GM12801 (cell line): ENCODE measurements around the gene UBXN4.

Experiments used
- CTCF ChIP-seq: IDR thresholded peaks from one replicate; pipeline ENCODE4 v1.5.1; 2011; ENCODE audit warnings: control low read depth; ENCODE audit not compliant: insufficient read length; ENCODE audit errors: extremely low read depth

UBXN4 gene, protein sequence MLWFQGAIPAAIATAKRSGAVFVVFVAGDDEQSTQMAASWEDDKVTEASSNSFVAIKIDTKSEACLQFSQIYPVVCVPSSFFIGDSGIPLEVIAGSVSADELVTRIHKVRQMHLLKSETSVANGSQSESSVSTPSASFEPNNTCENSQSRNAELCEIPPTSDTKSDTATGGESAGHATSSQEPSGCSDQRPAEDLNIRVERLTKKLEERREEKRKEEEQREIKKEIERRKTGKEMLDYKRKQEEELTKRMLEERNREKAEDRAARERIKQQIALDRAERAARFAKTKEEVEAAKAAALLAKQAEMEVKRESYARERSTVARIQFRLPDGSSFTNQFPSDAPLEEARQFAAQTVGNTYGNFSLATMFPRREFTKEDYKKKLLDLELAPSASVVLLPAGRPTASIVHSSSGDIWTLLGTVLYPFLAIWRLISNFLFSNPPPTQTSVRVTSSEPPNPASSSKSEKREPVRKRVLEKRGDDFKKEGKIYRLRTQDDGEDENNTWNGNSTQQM

DNA sequence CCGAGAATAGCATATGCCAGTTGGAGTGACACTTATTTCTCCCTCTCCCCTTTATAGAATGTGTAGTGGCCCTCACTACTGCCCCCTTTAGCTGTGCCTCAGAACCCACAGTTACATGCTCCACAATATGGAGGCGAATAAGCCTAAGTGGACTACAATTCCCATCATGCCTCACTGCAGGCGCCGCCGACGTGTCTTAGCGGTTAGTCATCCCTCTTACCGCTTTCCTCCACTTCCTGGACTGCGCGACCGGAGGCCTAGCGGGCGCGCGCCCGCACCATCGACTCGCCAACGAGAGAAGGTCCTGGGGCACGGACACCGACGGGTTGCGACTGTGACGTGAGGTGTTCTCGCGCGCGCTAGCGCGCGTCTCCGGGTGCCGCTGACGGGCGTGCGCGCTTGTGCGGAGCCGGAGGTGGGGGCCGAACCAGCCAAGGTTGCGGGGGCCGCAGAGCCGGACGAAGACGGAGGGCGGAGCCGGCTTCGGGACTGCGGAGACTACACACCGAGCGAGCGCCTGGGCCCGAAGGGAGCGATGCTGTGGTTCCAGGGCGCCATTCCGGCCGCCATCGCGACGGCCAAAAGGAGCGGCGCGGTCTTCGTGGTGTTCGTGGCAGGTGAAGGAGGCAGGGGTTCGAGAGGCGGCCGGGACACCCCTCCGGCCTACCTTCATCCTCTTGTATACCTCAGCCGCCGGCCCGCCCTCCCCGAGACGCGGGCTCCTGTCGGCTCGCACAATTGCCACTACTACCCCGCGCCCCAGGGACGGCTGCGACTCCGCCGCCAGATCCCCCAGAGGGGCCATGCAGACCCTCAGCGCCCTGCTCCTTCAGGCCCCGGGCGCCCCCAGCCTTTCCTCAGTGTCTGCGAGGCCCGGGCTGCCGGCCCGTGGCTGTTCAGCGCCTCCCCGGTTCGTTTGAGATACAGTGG lies at the start of gene UBXN4:
TSS of gene UBXN4 (plus strand) at position 461 of the 930 bp plus-strand sequence. CDS start at position 536, 75 bp downstream.
- no peak for TF ChIP-seq CTCF

GRCh38 chr2:135694711-135695110 lies 46.9 kb upstream of the UBXN4 start:
- TF ChIP-seq CTCF: no peak

- TF ChIP-seq CTCF: no peak
These were observed 42.8 kb upstream of the UBXN4 start for GRCh38 chr2:135698838-135699237.

DNA sequence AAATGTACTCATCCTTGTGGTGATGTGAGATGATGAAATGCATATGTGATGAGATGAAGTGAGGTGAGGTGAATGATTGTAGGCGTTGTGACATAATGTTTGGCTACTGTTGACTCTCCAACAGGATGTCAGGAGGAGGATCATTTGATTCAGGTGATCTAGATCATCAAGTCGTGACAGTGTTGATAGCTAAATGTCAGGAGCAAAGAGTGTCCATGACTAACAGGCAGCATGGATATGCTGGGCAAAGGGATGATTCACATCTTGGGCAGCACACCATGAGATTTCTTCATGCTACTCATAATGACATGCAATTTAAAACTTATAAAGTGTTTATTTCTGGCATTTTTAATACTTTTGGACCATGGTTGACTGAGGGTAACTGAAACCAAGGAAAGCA lies 40.2 kb upstream of the UBXN4 start:
- no peak for TF ChIP-seq CTCF

DNA sequence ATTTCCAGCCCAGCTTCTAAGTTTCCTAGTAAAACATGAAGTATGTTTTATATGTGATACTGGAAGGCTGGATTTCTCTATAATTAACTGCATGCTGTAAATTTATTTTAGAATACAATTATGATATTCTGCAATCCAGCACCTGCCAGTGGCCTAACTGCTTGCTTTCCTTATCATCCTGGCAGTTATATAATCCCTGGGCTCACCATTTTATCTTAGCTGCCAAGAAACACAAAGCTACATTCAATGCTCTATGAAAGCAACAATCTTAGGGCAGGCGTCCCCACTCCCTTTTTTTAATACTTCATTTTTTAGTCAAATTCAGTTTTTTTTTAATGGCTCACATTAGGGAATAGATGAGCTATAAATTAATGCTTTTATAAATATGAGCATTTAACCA lies 38.4 kb upstream of the UBXN4 start:
- TF ChIP-seq CTCF: no peak

DNA sequence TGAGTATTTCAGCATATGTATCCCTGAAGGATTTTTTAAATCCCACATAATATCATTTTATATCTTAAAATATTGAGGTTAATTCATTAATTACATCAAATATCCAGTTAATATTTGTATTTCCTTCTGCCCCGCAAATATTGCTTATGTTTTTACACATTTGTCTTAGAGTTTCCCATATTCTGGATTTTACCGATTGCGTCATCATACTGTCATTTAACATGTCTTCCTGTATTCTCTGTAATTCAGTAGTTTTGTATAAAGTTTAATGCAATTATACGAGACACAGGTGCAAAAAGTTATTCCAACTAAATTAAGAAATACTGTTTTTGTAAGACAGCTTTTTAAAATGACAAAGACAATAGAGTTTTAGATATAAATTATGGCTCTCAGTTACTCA lies 33.5 kb upstream of the UBXN4 start:
- no peak for TF ChIP-seq CTCF

DNA sequence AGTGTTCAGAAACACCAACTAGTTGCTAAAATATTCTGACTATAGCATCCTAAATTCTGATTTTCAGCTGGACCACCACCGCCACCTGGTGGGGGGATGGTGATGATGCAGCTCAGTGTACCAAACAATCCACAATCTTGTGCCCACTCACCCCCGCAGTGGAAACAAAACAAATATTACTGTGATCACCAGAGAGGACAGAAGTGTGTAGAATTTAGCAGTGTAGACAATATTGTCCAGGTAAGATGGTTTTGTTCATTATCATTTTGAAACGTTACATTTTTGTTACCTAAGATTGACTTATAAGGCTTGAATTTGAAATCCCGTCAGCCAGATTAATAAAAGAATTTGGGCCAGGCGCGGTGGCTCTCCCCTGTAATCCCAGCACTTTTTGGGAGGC lies 31.7 kb upstream of the UBXN4 start:
- TF ChIP-seq CTCF: no peak
